ENCODE data around the gene ARHGEF28.

Gene ARHGEF28

GRCh38 chr5:73625944-73626811 is at the start of gene ARHGEF28:
TSS of gene ARHGEF28 (plus strand) at chr5:73626196. CDS start at chr5:73684852, 58,656 bp downstream.
- no peaks in the 10 kb centered on the region for H3K79me2 ChIP-seq (ENCODE audit: control insufficient read depth, low read length)
- H3K36me3 ChIP-seq (ENCODE audit: control insufficient read depth, low read length): no peaks in the 10 kb centered on the region
- H4K20me1 ChIP-seq (ENCODE audit: control insufficient read depth, insufficient read depth, low read depth, low read length): no peaks in the 10 kb centered on the region
- no peak within 1 kb of the TSS for H3K4me3 ChIP-seq (ENCODE audit: low read length)
- H3K4me2 ChIP-seq (ENCODE audit: low read length): no peak within 1 kb of the TSS
- H3K27me3 ChIP-seq (ENCODE audit: control insufficient read depth, low read length): peaks cover 31% of the 10 kb centered on the region
- no peak within 1 kb of the TSS for H3K27ac ChIP-seq (ENCODE audit: low read depth, low read length)
- H3F3A ChIP-seq (ENCODE audit: control insufficient read depth, insufficient read depth): no peaks in the 10 kb centered on the region
- no peaks in the 10 kb centered on the region for H3K9me3 ChIP-seq (ENCODE audit: control insufficient read depth, insufficient read depth, low read length)
- no peaks in the 10 kb centered on the region for H3K9me2 ChIP-seq (replicated peaks; ENCODE audit: control insufficient read depth, low read length)
- TF ChIP-seq CTCF (IDR thresholded peaks at IDR 0.05; ENCODE audit: low read depth, low read length, poor library complexity, severe bottlenecking) (no peak), EZH2phosphoT487 (IDR thresholded peaks at IDR 0.05; ENCODE audit: borderline replicate concordance, low read length) (no peak)
- H3K4me1 ChIP-seq (ENCODE audit: control insufficient read depth, low read length): no peaks in the 10 kb centered on the region

GRCh38 chr5:73582285-73583145 is 43.5 kb upstream of the ARHGEF28 start:
- Histone ChIP-seq H3K79me2 (ENCODE audit: control insufficient read depth, low read length) (0 out of 2 replicates have a peak, but pooled peaks cover 3% of the 10 kb centered on the region), H3K9me3 (ENCODE audit: control insufficient read depth, insufficient read depth, low read length) (no peaks in the 10 kb centered on the region), H3K36me3 (ENCODE audit: control insufficient read depth, low read length) (peaks cover 43% of the 10 kb centered on the region), H3K27me3 (ENCODE audit: control insufficient read depth, low read length) (no peaks in the 10 kb centered on the region), H3F3A (ENCODE audit: control insufficient read depth, insufficient read depth) (no peaks in the 10 kb centered on the region), H3K27ac (ENCODE audit: low read depth, low read length) (no peak overlapping the region), H3K4me1 (ENCODE audit: control insufficient read depth, low read length) (no peaks in the 10 kb centered on the region), H3K4me2 (ENCODE audit: low read length) (no peak overlapping the region), H3K4me3 (ENCODE audit: low read length) (no peak overlapping the region), H4K20me1 (ENCODE audit: control insufficient read depth, insufficient read depth, low read depth, low read length) (no peaks in the 10 kb centered on the region), H3K9me2 (replicated peaks; ENCODE audit: control insufficient read depth, low read length) (no peaks in the 10 kb centered on the region)
- no peak for TF ChIP-seq EZH2phosphoT487 (IDR thresholded peaks at IDR 0.05; ENCODE audit: borderline replicate concordance, low read length)

- Histone ChIP-seq H3K27me3 (ENCODE audit: control insufficient read depth, low read length) (no peaks in the 10 kb centered on the region), H4K20me1 (ENCODE audit: control insufficient read depth, insufficient read depth, low read depth, low read length) (no peaks in the 10 kb centered on the region), H3K79me2 (ENCODE audit: control insufficient read depth, low read length) (no peaks in the 10 kb centered on the region), H3K36me3 (ENCODE audit: control insufficient read depth, low read length) (no peaks in the 10 kb centered on the region), H3K4me2 (ENCODE audit: low read length) (no peak overlapping the region), H3K27ac (ENCODE audit: low read depth, low read length) (no peak overlapping the region), H3K9me3 (ENCODE audit: control insufficient read depth, insufficient read depth, low read length) (no peaks in the 10 kb centered on the region), H3K4me3 (ENCODE audit: low read length) (no peak overlapping the region), H3F3A (ENCODE audit: control insufficient read depth, insufficient read depth) (no peaks in the 10 kb centered on the region), H3K9me2 (replicated peaks; ENCODE audit: control insufficient read depth, low read length) (no peaks in the 10 kb centered on the region), H3K4me1 (ENCODE audit: control insufficient read depth, low read length) (no peaks in the 10 kb centered on the region)
- no peak for TF ChIP-seq EZH2phosphoT487 (IDR thresholded peaks at IDR 0.05; ENCODE audit: borderline replicate concordance, low read length)
- TF ChIP-seq CTCF (IDR thresholded peaks at IDR 0.05; ENCODE audit: low read depth, low read length, poor library complexity, severe bottlenecking): no peak
These were observed 38.1 kb upstream of the ARHGEF28 start for GRCh38 chr5:73587923-73588322.

All from DOHH2 (cell line).